IMR-90 (cell line): Measurements from ENCODE around the gene HTN3. TPM values are rescaled to one million over a fixed set of nuclear protein-coding genes. Genes with fewer than 3 reads are reported as not detected.
A peak's percentile ranks its signal among the peaks of the same experiment; 100 is the strongest.

Experiments used
- ATAC-seq: fragments of 200-7000 bp; cut with Tn5 transposase; 2 replicates; pipeline ENCODE4 v1.9.1; 2020; ENCODE audit warnings: low read depth, mild to moderate bottlenecking, moderate library complexity
- BruUV-seq: library from RNA; stranded (reverse); fragments of 400-500 nt; replicated peaks from 2 replicates; lab custom pipeline; 2021; lab: Mats Ljungman, UMichigan
- CTCF ChIA-PET: fragments of 300-600 bp; formaldehyde crosslinking; extraction: SDS; loops from one replicate; lab custom pipeline; 2021; ENCODE audit warnings: antibody characterized with exemption; lab: Yijun Ruan, JAX
- POLR2A ChIA-PET: fragments of 300-600 bp; sonication (Branson Sonifier 250); formaldehyde crosslinking; loops from one replicate; lab custom pipeline; 2022; ENCODE audit warnings: antibody characterized with exemption; ENCODE audit not compliant: unreplicated experiment; lab: Charles Lee
- DNase-seq: peaks from one replicate; pipeline ENCODE4 v3.0.0; 2013
- H2AFZ ChIP-seq: replicated peaks from 2 replicates; pipeline ENCODE3; 2013; ENCODE audit warnings: low read length, mild to moderate bottlenecking; ENCODE audit not compliant: poor library complexity
- H2AK5ac ChIP-seq: 2 replicates; pipeline ENCODE4 v1.6.1; 2013; ENCODE audit warnings: low read depth, low read length, inconsistent platforms
- H2AK9ac ChIP-seq: replicated peaks from 2 replicates; pipeline ENCODE3; 2013; ENCODE audit warnings: mild to moderate bottlenecking, low read depth, low read length, moderate library complexity; ENCODE audit not compliant: poor library complexity
- H2BK120ac ChIP-seq: 2 replicates; pipeline ENCODE4 v1.6.1; 2013; ENCODE audit warnings: low read depth, low read length, inconsistent platforms
- H2BK15ac ChIP-seq: 3 replicates; pipeline ENCODE4 v1.6.1; 2013; ENCODE audit warnings: low read depth, low read length, inconsistent platforms
- H2BK20ac ChIP-seq: 2 replicates; pipeline ENCODE4 v1.6.1; 2013; ENCODE audit warnings: low read depth, mild to moderate bottlenecking, inconsistent platforms, low read length, moderate library complexity
- H2BK5ac ChIP-seq: 2 replicates; pipeline ENCODE4 v1.6.1; 2013; ENCODE audit warnings: mild to moderate bottlenecking, low read depth, low read length, inconsistent platforms; ENCODE audit not compliant: poor library complexity, severe bottlenecking
- H3K14ac ChIP-seq: replicated peaks from 2 replicates; pipeline ENCODE4 v1.6.1; 2013; ENCODE audit warnings: low read depth, low read length, inconsistent platforms
- H3K18ac ChIP-seq: 2 replicates; pipeline ENCODE4 v1.6.1; 2013; ENCODE audit warnings: low read depth, low read length, control low read depth
- H3K23ac ChIP-seq: 2 replicates; pipeline ENCODE4 v1.6.1; 2013; ENCODE audit warnings: low read depth, low read length, inconsistent platforms
- H3K27ac ChIP-seq: 2 replicates; pipeline ENCODE4 v1.5.1; 2013; ENCODE audit warnings: mild to moderate bottlenecking, control low read depth, low read length; ENCODE audit not compliant: insufficient read depth
- H3K27me3 ChIP-seq: 2 replicates; pipeline ENCODE4 v1.6.1; 2013; ENCODE audit warnings: low read length; ENCODE audit not compliant: control insufficient read depth, insufficient read depth
- H3K36me3 ChIP-seq: 2 replicates; pipeline ENCODE4 v1.6.1; 2013; ENCODE audit warnings: low read length, mixed read lengths; ENCODE audit not compliant: control insufficient read depth, insufficient read depth
- H3K4ac ChIP-seq: 2 replicates; pipeline ENCODE4 v1.6.1; 2013; ENCODE audit warnings: low read depth, low read length, inconsistent platforms
- H3K4me1 ChIP-seq: 2 replicates; pipeline ENCODE4 v1.6.1; 2013; ENCODE audit warnings: low read length, mixed read lengths; ENCODE audit not compliant: control insufficient read depth, insufficient read depth
- H3K4me2 ChIP-seq: 2 replicates; pipeline ENCODE4 v1.6.1; 2013; ENCODE audit warnings: low read depth, mild to moderate bottlenecking, control low read depth, low read length, moderate library complexity
- H3K4me3 ChIP-seq: 2 replicates; pipeline ENCODE4 v1.5.1; 2013; ENCODE audit warnings: low read depth, mild to moderate bottlenecking, control low read depth, low read length, moderate library complexity; ENCODE audit not compliant: insufficient read depth
- H3K56ac ChIP-seq: 2 replicates; pipeline ENCODE4 v1.6.1; 2013; ENCODE audit warnings: low read length, inconsistent platforms; ENCODE audit not compliant: insufficient read depth; ENCODE audit errors: extremely low read depth
- H3K79me1 ChIP-seq, 2 experiments: 2 replicates each; pipeline ENCODE4 v1.6.1; 2013; ENCODE audit warnings: low read length in 2 of 2, inconsistent platforms in 1 of 2, low read depth in 1 of 2
- H3K9ac ChIP-seq: 2 replicates; pipeline ENCODE4 v1.6.1; 2013; ENCODE audit warnings: low read depth, low read length, control low read depth
- H3K9me1 ChIP-seq: 2 replicates; pipeline ENCODE4 v1.6.1; 2013; ENCODE audit warnings: low read length, inconsistent platforms; ENCODE audit not compliant: insufficient read depth
- H3K9me3 ChIP-seq: 2 replicates; pipeline ENCODE4 v1.6.1; 2013; ENCODE audit warnings: low read length; ENCODE audit not compliant: control insufficient read depth, insufficient read depth
- H4K20me1 ChIP-seq: 2 replicates; pipeline ENCODE4 v1.6.1; 2013; ENCODE audit warnings: low read length, inconsistent platforms; ENCODE audit not compliant: insufficient read depth
- H4K5ac ChIP-seq: 2 replicates; pipeline ENCODE4 v1.6.1; 2013; ENCODE audit warnings: mild to moderate bottlenecking, low read depth, low read length, control low read depth
- H4K8ac ChIP-seq, 2 experiments: 2 replicates each; pipeline ENCODE4 v1.6.1; 2013; ENCODE audit warnings: low read depth in 2 of 2, low read length in 2 of 2, control low read depth in 1 of 2, inconsistent platforms in 1 of 2
- H4K91ac ChIP-seq: 2 replicates; pipeline ENCODE4 v1.6.1; 2013; ENCODE audit warnings: low read depth, low read length, inconsistent platforms; ENCODE audit not compliant: insufficient read depth
- MAFK ChIP-seq: IDR thresholded peaks from 2 replicates; pipeline ENCODE4 v1.6.1; 2012; ENCODE audit warnings: low read depth, low read length, improper control_type of control experiment
- MXI1 ChIP-seq: IDR thresholded peaks from 2 replicates; pipeline ENCODE4 v1.6.1; 2012; ENCODE audit warnings: low read depth, mild to moderate bottlenecking, low read length, moderate library complexity, borderline replicate concordance
- WGBS, 2 experiments: methylation state at CpG; one replicate each; pipeline versions ENCODE4 v1.1.5 to v1.1.7; 2013; ENCODE audit warnings: missing lambda C conversion rate in 2 of 2; ENCODE audit not compliant: insufficient read length in 1 of 2; ENCODE audit errors: extremely low coverage in 2 of 2; 5-methylcytosine and 5-hydroxymethylcytosine counted together
- dilution Hi-C: fragments of 300-500 bp; cut with HindIII; formaldehyde crosslinking; loops from one replicate; pipeline ENCODE4 v1.14.3; 2018; ENCODE audit warnings: low sequenced_read_pairs; ENCODE audit not compliant: unreplicated experiment
- in situ Hi-C: fragments of 300-500 bp; cut with MboI; formaldehyde crosslinking; loops from 3 replicates; pipeline ENCODE4 v1.14.3; 2019; ENCODE audit warnings: low sequenced_read_pairs, inconsistent platforms, mixed read lengths
- intact Hi-C: fragments of 100-400 bp; cut with micrococcal nuclease; formaldehyde crosslinking; loops from 2 replicates; pipeline ENCODE4 v1.10.0; 2022
- polyA plus RNA-seq, 3 experiments: library from polyadenylated mRNA; depleted of rRNA; stranded (reverse); fragments of >200 nt; gene quantifications; 2 replicates each; pipeline ENCODE4 v1.2.3, GENCODE V29; 2012; ENCODE audit warnings: low replicate concordance in 1 of 3
- total RNA-seq: library from RNA; depleted of rRNA; stranded (reverse); fragments of >200 nt; gene quantifications from 2 replicates; pipeline ENCODE4 v1.2.3, GENCODE V29; 2012

The HTN3 gene
- total and polyA plus RNA-seq, 2 of the 4 experiments (the other 2 are of a cell fraction), result not detected

DNA sequence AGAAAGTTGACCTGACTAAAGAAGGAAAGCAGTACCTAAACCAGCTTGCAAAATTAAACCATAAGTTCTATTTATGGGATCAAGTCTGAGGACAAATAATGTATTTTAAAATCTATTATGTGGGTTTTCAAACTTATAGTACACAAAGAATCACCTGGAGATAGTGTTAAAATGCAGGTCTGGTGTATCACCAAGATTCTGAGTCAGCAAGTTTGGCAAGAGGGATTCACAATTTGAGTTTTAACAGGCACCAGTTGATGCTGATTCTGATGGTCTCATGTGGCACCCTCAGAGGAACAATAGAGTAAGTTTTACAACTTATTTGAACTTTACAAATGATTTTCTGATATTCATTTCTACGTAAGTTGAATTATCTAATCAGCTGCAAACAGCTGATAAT, 41.6 kb upstream of the HTN3 start:
- dilution Hi-C loops, result no loop called here
- DNase-seq (no peak), ATAC-seq (no peak)
- in situ Hi-C loops, result no loop called here
- H3K9me1 ChIP-seq, result no peaks in the 10 kb centered on the region
- no peak overlapping the region for H3K9ac ChIP-seq
- H2BK20ac ChIP-seq, result no peak overlapping the region
- no CpG with 5 or more reads among the region's 1 CpG for WGBS, 2 experiments
- no peak overlapping the region for H2BK5ac ChIP-seq
- no peak overlapping the region for H3K23ac ChIP-seq
- ChIA-PET POLR2A (no interaction called here), CTCF (no interaction called here)
- no peak overlapping the region for H3K4me3 ChIP-seq
- no peak overlapping the region for H2AK5ac ChIP-seq
- no peak overlapping the region for H3K56ac ChIP-seq
- no peak overlapping the region for H2BK15ac ChIP-seq
- H3K14ac ChIP-seq, result no peak overlapping the region
- BruUV-seq, result no TSS peak
- no peak overlapping the region for H4K91ac ChIP-seq
- H2AFZ ChIP-seq, result no peak overlapping the region
- H2AK9ac ChIP-seq, result no peak overlapping the region
- TF ChIP-seq MXI1, result no peak
- peak; percentile 44; the same call in 1 of the 2 replicates for TF ChIP-seq MAFK
- no peaks in the 10 kb centered on the region for H3K36me3 ChIP-seq
- no peaks in the 10 kb centered on the region for H3K79me1 ChIP-seq
- no peaks in the 10 kb centered on the region for H3K4me1 ChIP-seq
- H3K9me3 ChIP-seq, result no peaks in the 10 kb centered on the region
- no peak overlapping the region for H3K27ac ChIP-seq
- H4K20me1 ChIP-seq, result no peaks in the 10 kb centered on the region
- no peak overlapping the region for H3K4ac ChIP-seq
- no peak overlapping the region for H4K5ac ChIP-seq
- H3K4me2 ChIP-seq, result no peak overlapping the region
- H4K8ac ChIP-seq, result no peak overlapping the region
- H3K27me3 ChIP-seq, result no peaks in the 10 kb centered on the region
- intact Hi-C loops, result no loop called here
- H2BK120ac ChIP-seq, result no peak overlapping the region
- no peak overlapping the region for H3K18ac ChIP-seq
